Effector CD8-positive, alpha-beta T cell (primary cell): ENCODE data around the gene WEE1.

ENCODE experiments used
- DNase-seq: peaks from one replicate; lab custom pipeline; 2025; lab: John Stamatoyannopoulos, UW

WEE1 gene

GRCh38 chr11:9566561-9567063 lies 6.9 kb upstream of the WEE1 start:
- DNase-seq = no peak

GRCh38 chr11:9567401-9567800 lies 6.1 kb upstream of the WEE1 start:
- no peak for DNase-seq

- no peak for DNase-seq
These were observed 5.2 kb upstream of the WEE1 start for GRCh38 chr11:9568161-9568853.

GRCh38 chr11:9568854-9569587 lies 4.4 kb upstream of the WEE1 start:
- DNase-seq = no peak

- DNase-seq = no peak
These were observed 3.8 kb upstream of the WEE1 start for GRCh38 chr11:9569588-9570164.

GRCh38 chr11:9570313-9571025 lies 3.0 kb upstream of the WEE1 start:
- no peak for DNase-seq

- no peak for DNase-seq
These were observed 2.3 kb upstream of the WEE1 start for GRCh38 chr11:9571071-9571762.

GRCh38 chr11:9571763-9572115 lies 1.7 kb upstream of the WEE1 start:
- no peak for DNase-seq

- DNase-seq = no peak
These were observed 528 bp downstream of the WEE1 start for GRCh38 chr11:9573775-9574621.

GRCh38 chr11:9574622-9575259 lies 1.3 kb downstream of the WEE1 start:
- no peak for DNase-seq

- no peak for DNase-seq
These were observed 2.1 kb downstream of the WEE1 start for GRCh38 chr11:9575260-9576240.

- DNase-seq = no peak
These were observed 3.4 kb downstream of the WEE1 start for GRCh38 chr11:9576701-9577381.

GRCh38 chr11:9577556-9577955 lies 4.1 kb downstream of the WEE1 start:
- DNase-seq = no peak

- DNase-seq = no peak
These were observed 7.4 kb downstream of the WEE1 start for GRCh38 chr11:9580894-9581293.

GRCh38 chr11:9581556-9582161 lies 8.2 kb downstream of the WEE1 start:
- DNase-seq = no peak

GRCh38 chr11:9590717-9591116 lies 17.2 kb downstream of the WEE1 start:
- no peak for DNase-seq

GRCh38 chr11:9594267-9595046 lies 21.0 kb downstream of the WEE1 start:
- DNase-seq = no peak
